ENCODE results near the gene AIRE.

The AIRE gene

DNA sequence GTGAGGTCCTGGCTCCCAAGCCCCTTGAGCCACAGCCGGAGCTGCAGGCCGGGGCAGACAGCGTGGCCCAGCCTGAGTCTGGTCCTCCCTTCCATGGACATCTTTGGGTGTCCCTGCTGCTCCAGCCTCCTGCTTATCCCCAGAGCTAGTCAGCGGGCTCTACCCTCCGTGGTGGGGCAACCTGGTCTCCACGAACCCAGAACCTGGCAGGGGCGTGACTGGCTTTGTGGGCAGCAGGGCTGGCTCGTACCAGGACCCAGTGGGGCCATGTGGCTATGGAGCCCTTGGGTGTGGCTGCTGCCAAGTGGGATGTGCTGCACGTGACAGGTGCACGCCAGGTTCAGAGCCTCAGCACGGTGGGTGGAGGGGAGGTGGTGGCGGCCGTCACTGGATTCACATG lies 35.2 kb downstream of the AIRE start:
- TF ChIP-seq, protein P1, sequence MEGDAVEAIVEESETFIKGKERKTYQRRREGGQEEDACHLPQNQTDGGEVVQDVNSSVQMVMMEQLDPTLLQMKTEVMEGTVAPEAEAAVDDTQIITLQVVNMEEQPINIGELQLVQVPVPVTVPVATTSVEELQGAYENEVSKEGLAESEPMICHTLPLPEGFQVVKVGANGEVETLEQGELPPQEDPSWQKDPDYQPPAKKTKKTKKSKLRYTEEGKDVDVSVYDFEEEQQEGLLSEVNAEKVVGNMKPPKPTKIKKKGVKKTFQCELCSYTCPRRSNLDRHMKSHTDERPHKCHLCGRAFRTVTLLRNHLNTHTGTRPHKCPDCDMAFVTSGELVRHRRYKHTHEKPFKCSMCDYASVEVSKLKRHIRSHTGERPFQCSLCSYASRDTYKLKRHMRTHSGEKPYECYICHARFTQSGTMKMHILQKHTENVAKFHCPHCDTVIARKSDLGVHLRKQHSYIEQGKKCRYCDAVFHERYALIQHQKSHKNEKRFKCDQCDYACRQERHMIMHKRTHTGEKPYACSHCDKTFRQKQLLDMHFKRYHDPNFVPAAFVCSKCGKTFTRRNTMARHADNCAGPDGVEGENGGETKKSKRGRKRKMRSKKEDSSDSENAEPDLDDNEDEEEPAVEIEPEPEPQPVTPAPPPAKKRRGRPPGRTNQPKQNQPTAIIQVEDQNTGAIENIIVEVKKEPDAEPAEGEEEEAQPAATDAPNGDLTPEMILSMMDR (IDR thresholded peaks at IDR 0.05; ENCODE audit: extremely low read depth, insufficient read depth, missing control alignments), result no peak
- DNase-seq (ENCODE audit: low spot score), result no peak
- in situ Hi-C loops (cut with MboI; ENCODE audit: low pct_unique_long_range_greater_than_20kb, low sequenced_read_pairs, unreplicated experiment), result no loop called here

DNA sequence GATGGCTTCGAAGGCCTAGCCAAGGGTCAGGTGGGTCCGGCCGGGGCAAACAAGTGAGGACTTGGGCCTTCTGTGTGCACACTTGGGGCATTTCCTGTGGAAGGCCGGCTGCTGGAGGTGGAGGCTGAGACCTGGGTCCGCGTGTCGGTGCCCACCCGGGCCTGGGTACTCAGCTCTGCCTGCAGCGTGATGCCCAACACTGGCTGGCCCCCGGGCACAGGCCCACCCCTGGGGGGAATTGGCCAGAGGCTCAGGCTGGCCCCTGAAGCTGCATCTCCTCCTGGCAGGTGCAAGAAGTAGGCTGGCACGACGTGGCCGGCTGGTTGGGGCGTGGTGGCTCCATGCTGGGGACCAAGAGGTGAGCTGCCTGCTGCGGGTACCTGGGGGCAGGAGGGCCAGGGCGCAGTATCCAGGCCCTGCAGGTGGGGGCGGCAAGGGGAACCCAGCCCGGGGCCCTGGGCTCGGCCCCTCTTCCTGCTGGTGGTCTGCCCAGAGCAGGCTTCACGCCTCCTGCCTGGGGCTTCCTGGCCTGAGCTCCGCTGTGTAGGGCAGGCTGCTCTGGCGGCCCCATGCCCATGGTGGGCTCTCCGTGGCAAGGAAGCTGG lies 36.3 kb downstream of the AIRE start:
- in situ Hi-C loops (cut with MboI; ENCODE audit: low pct_unique_long_range_greater_than_20kb, low sequenced_read_pairs, unreplicated experiment), result no loop called here
- TF ChIP-seq, protein P1 (IDR thresholded peaks at IDR 0.05; ENCODE audit: extremely low read depth, insufficient read depth, missing control alignments), result no peak
- no peak for DNase-seq (ENCODE audit: low spot score)

DNA sequence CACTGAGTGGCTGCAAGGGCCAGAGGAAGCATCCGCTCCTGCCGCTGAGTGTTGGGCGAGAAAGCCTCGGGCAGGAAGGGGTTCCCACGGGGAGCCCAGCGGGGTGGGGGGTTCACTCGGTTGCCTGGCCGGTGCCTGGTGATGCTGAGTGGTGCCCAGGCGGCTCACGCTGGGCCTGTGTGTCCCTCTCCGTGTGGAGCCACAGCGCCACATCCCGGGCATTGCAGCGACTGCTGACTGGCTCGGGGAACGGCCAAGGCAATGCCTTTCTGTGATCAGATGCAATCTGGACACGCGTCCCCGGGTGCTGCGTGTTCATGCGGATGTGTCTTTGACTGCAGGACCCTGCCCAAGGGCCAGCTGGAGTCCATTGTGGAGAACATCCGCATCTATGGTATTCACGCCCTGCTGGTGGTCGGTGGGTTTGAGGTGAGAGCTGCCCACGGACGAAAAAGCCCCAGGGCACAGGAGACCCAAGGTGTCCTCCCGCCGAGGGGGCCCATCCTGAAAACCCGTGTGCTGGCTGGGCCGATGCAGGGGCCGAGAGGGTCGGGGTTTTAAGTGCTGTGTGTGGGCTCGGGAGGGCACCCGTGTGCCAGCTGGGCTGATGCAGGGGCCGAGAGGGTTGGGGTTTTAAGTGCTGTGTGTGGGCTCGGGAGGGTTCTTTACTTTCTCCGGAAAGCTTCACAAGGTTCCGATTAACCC lies 37.1 kb downstream of the AIRE start:
- no peak for DNase-seq (ENCODE audit: low spot score)
- in situ Hi-C loops (cut with MboI; ENCODE audit: low pct_unique_long_range_greater_than_20kb, low sequenced_read_pairs, unreplicated experiment), result no loop called here
- TF ChIP-seq, protein P1 (IDR thresholded peaks at IDR 0.05; ENCODE audit: extremely low read depth, insufficient read depth, missing control alignments), result no peak

DNA sequence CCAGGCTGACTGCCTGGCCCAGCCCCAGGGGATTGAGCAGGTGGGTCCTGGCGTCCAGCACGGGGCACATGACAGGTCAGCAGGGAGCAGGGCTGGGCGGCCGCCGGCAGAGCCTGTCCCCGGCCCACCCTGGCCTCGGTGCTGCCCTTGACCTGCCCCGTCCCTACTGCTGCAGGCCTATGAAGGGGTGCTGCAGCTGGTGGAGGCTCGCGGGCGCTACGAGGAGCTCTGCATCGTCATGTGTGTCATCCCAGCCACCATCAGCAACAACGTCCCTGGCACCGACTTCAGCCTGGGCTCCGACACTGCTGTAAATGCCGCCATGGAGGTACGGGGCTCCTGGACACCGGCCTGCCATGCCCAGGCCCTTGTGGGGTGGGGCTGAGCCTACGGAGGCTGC lies 37.9 kb downstream of the AIRE start:
- in situ Hi-C loops (cut with MboI; ENCODE audit: low pct_unique_long_range_greater_than_20kb, low sequenced_read_pairs, unreplicated experiment), result no loop called here
- DNase-seq (ENCODE audit: low spot score), result no peak
- TF ChIP-seq, protein P1 (IDR thresholded peaks at IDR 0.05; ENCODE audit: extremely low read depth, insufficient read depth, missing control alignments), result no peak

DNA sequence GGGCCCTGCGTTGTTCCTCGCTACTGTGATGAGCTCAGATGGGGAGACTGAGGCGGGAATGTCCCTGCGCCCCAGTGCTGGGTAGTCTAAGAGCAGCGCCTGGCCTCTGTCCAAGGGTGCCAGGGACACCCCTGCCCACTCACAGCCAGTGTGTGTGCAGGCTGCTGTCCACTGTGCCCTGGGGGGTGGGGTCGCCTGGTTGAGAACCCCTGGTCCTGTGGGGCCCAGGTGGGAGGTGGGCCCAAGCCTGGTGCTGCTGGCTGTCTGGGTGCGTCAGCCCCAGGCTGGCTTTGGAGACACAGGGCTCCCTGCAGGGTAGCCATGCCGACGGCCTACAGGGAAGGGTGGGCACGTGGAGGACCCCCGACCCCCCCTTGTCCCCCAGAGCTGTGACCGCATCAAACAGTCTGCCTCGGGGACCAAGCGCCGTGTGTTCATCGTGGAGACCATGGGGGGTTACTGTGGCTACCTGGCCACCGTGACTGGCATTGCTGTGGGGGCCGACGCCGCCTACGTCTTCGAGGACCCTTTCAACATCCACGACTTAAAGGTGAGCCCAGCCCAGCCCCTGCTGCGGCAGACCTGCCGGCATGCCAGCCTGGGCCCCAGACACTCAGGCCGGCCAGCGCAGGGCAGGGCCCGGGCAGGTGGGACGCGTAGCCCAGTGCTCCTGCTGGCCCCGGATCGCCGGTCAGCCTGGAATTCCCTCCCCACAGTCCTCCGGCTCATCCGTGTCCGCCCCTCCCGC lies 38.6 kb downstream of the AIRE start:
- TF ChIP-seq, protein P1 (IDR thresholded peaks at IDR 0.05; ENCODE audit: extremely low read depth, insufficient read depth, missing control alignments), result no peak
- DNase-seq (ENCODE audit: low spot score), result no peak
- in situ Hi-C loops (cut with MboI; ENCODE audit: low pct_unique_long_range_greater_than_20kb, low sequenced_read_pairs, unreplicated experiment), result no loop called here

DNA sequence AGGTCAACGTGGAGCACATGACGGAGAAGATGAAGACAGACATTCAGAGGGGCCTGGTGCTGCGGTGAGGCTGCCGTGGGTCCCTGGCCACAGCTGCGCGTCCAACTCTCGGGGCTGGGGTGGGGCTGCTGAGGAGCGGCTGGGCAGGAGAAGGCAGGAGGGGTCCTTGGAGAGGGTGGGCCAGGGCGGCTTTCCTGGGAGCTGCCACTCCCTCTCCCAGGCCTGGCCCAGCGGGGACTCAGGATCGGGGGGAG lies 39.1 kb downstream of the AIRE start:
- DNase-seq (ENCODE audit: low spot score), result no peak
- TF ChIP-seq, protein P1 (IDR thresholded peaks at IDR 0.05; ENCODE audit: extremely low read depth, insufficient read depth, missing control alignments), result no peak
- in situ Hi-C loops (cut with MboI; ENCODE audit: low pct_unique_long_range_greater_than_20kb, low sequenced_read_pairs, unreplicated experiment), result loop anchor here (25.0 kb wide), 1 partner anchor 463 kb away; no protein-coding TSS in a partner anchor

Data from GM13977 (cell line).